ENCODE measurements around the gene PRKCA.

DNA sequence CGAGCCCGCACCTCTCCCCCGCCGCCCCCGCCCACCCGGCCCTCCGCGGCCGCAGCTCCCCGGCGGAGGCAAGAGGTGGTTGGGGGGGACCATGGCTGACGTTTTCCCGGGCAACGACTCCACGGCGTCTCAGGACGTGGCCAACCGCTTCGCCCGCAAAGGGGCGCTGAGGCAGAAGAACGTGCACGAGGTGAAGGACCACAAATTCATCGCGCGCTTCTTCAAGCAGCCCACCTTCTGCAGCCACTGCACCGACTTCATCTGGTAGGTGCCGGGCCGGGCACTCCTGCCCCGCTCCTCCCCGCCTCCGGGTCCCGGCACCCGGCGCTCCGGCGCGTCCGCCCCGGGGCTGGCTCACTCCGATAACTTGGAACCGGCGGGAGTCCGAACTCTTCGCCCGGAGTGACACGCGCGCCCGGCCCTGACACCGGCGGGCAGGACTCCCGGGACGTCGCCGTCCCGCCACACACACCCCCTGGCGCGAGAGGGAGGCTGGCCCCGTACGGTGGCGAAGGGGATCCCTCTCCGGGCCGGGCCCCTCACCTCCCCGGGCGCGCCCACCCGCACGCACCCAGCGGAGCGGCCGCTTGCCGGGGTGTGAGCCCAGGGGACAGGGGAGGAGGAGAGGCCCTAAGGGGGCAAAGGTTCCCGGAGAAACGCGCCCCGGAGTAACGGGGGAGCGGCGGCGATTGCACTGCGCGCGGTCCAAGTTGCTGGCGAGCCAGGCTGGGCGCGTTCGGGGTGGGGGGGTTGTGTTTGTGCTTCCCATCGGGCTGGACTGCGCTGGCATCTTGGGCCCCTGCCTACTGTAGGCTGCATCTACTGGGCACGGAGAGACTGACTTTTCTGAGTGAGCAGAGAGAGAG lies 581 bp downstream of the PRKCA start:
- TF ChIP-seq CTCF (IDR thresholded peaks at IDR 0.05; ENCODE audit: low read depth, low read length, missing input control) (no peak), YY1 (IDR thresholded peaks at IDR 0.05) (no peak), SP1 (IDR thresholded peaks at IDR 0.05) (peak; percentile 19), TAF1 (conservative IDR thresholded peaks at IDR 0.05) (peak; percentile 47), JUND (IDR thresholded peaks at IDR 0.05) (no peak), FOXA1 (IDR thresholded peaks at IDR 0.05) (no peak)
- TF ChIP-seq, protein P1, sequence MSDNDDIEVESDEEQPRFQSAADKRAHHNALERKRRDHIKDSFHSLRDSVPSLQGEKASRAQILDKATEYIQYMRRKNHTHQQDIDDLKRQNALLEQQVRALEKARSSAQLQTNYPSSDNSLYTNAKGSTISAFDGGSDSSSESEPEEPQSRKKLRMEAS (IDR thresholded peaks at IDR 0.05) = no peak

All from liver (tissue), 3 donors.